Astrocyte (in vitro differentiated cells and primary cell): Measurements from ENCODE around the gene MED12L.

ENCODE experiments used
- EZH2 ChIP-seq: IDR thresholded peaks from 2 replicates; pipeline ENCODE4 v1.6.1; 2012; ENCODE audit warnings: mild to moderate bottlenecking, low read length, inconsistent platforms; ENCODE audit not compliant: insufficient read depth
- TF ChIP-seq, protein P1 (sequence below): IDR thresholded peaks from 2 replicates; pipeline ENCODE4 v1.5.1; 2011; ENCODE audit warnings: low read depth, mild to moderate bottlenecking, inconsistent platforms, low read length, moderate library complexity; ENCODE audit not compliant: insufficient read depth

DNA sequence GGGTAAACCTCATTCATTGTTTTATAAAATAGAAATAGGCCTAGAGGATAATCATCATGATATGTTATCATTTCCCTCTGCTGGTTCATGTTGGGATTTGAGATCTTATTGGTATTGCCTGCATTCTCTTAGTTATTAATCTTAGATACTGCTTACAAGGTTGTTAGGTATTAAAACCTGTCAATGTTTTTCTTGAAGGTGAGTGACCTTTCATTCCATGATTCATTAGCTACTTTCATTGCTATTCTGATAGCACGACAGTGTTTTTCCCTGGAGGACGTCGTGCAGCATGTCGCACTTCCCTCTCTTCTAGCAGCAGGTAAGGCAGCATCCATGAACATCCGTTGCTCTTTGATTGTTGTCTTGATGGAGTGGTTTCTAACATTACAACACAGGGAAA is 282.0 kb downstream of the MED12L start:
- TF ChIP-seq, protein P1, sequence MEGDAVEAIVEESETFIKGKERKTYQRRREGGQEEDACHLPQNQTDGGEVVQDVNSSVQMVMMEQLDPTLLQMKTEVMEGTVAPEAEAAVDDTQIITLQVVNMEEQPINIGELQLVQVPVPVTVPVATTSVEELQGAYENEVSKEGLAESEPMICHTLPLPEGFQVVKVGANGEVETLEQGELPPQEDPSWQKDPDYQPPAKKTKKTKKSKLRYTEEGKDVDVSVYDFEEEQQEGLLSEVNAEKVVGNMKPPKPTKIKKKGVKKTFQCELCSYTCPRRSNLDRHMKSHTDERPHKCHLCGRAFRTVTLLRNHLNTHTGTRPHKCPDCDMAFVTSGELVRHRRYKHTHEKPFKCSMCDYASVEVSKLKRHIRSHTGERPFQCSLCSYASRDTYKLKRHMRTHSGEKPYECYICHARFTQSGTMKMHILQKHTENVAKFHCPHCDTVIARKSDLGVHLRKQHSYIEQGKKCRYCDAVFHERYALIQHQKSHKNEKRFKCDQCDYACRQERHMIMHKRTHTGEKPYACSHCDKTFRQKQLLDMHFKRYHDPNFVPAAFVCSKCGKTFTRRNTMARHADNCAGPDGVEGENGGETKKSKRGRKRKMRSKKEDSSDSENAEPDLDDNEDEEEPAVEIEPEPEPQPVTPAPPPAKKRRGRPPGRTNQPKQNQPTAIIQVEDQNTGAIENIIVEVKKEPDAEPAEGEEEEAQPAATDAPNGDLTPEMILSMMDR, result no peak
- TF ChIP-seq EZH2, result no peak
